GM12878 (cell line): ENCODE measurements around the gene EXOSC1. TPM values are rescaled to one million over a fixed set of nuclear protein-coding genes. Genes with fewer than 3 reads are reported as not detected.

Experiments
- ATAC-seq: fragments of 200-7000 bp; cut with Tn5 transposase; 3 replicates; pipeline ENCODE4 v1.9.1; 2020; ENCODE audit warnings: mild to moderate bottlenecking, moderate library complexity
- BruUV-seq: library from RNA; stranded (reverse); fragments of 400-500 nt; replicated peaks from 2 replicates; lab custom pipeline; 2021; lab: Mats Ljungman, UMichigan
- CTCF ChIA-PET: fragments of 300-600 bp; sonication (Branson Sonifier 250); formaldehyde crosslinking; extraction: SDS; loops from one replicate; lab custom pipeline; 2021; ENCODE audit warnings: inconsistent platforms; lab: Yijun Ruan, JAX
- POLR2A ChIA-PET: fragments of 350-600 bp; formaldehyde crosslinking; extraction: SDS; loops from one replicate; lab custom pipeline; 2021; ENCODE audit warnings: inconsistent platforms; lab: Charles Lee
- RAD21 ChIA-PET: fragments of 300-600 bp; sonication (Branson Sonifier 250); formaldehyde crosslinking; loops from one replicate; lab custom pipeline; 2023; ENCODE audit warnings: antibody characterized with exemption; ENCODE audit not compliant: unreplicated experiment; lab: Charles Lee
- SMC1A ChIA-PET: fragments of 300-600 bp; sonication (Branson Sonifier 250); formaldehyde crosslinking; loops from one replicate; lab custom pipeline; 2023; ENCODE audit not compliant: unreplicated experiment, uncharacterized antibody; lab: Charles Lee
- DNase-seq: peaks from one replicate; pipeline ENCODE4 v3.0.0-alpha.2; 2011; ENCODE audit warnings: low read depth, low spot score
- FAIRE-seq: peaks from 3 replicates; lab custom pipeline; 2011; peaks lifted over from hg19 to GRCh38; lab: Jason Lieb, UNC
- H2AFZ ChIP-seq: 2 replicates; pipeline ENCODE4 v1.6.0; 2011; ENCODE audit warnings: low read depth, low read length, control low read depth; ENCODE audit not compliant: control insufficient read depth
- H3K27ac ChIP-seq: 2 replicates; pipeline ENCODE4 v1.5.1; 2011; ENCODE audit warnings: control low read depth; ENCODE audit not compliant: control insufficient read depth, insufficient read depth
- H3K27me3 ChIP-seq, 2 experiments: replicated peaks in 1 of 2; 2 replicates each; pipeline versions ENCODE4 v1.6.0 to v1.6.1; 2011; ENCODE audit warnings: low read length in 1 of 2; ENCODE audit not compliant: control insufficient read depth in 2 of 2, insufficient read depth in 2 of 2
- H3K36me3 ChIP-seq, 2 experiments: 2 replicates each; pipeline ENCODE4 v1.5.1; 2011; ENCODE audit warnings: low read length in 1 of 2; ENCODE audit not compliant: control insufficient read depth in 2 of 2, insufficient read depth in 2 of 2
- H3K4me1 ChIP-seq: 2 replicates; pipeline ENCODE4 v1.6.1; 2011; ENCODE audit warnings: mild to moderate bottlenecking, low read length, moderate library complexity, mixed read lengths; ENCODE audit not compliant: control insufficient read depth, insufficient read depth
- H3K4me2 ChIP-seq: 2 replicates; pipeline ENCODE4 v1.6.0; 2011; ENCODE audit warnings: control low read depth; ENCODE audit not compliant: control insufficient read depth, insufficient read depth
- H3K4me3 ChIP-seq: fragments of 200-600 bp; sonication (generic); 2 replicates; pipeline ENCODE4 v1.5.1; 2016
- H3K79me2 ChIP-seq: 2 replicates; pipeline ENCODE4 v1.6.0; 2011; ENCODE audit warnings: low read length; ENCODE audit not compliant: control insufficient read depth, insufficient read depth
- H3K9ac ChIP-seq: 2 replicates; pipeline ENCODE4 v1.8.0; 2011; ENCODE audit warnings: low read length, control low read depth, mixed read lengths; ENCODE audit not compliant: control insufficient read depth, insufficient read depth
- H3K9me3 ChIP-seq: replicated peaks from 3 replicates; pipeline ENCODE4 v1.5.1; 2011; ENCODE audit warnings: mild to moderate bottlenecking, low read length; ENCODE audit not compliant: control insufficient read depth, insufficient read depth
- H4K20me1 ChIP-seq: 2 replicates; pipeline ENCODE4 v1.6.0; 2011; ENCODE audit not compliant: control insufficient read depth, insufficient read depth
- ATF3 ChIP-seq: IDR thresholded peaks from 2 replicates; pipeline ENCODE4 v1.6.1; 2011; ENCODE audit warnings: low read depth, mild to moderate bottlenecking, low read length, moderate library complexity, borderline replicate concordance; ENCODE audit errors: extremely low read depth
- BCLAF1 ChIP-seq: fragments of 450-650 bp; IDR thresholded peaks from 2 replicates; pipeline ENCODE4 v1.6.1; 2017; ENCODE audit warnings: antibody characterized with exemption, mild to moderate bottlenecking, moderate library complexity
- ETV6 ChIP-seq, 2 experiments: fragments of 450-650 bp in 1 of 2; IDR thresholded peaks in 1 of 2; conservative IDR thresholded peaks in 1 of 2; 2 replicates each; pipeline ENCODE4 v1.6.1; 2014; ENCODE audit warnings: antibody characterized with exemption in 1 of 2, borderline replicate concordance in 1 of 2, low read depth in 1 of 2, mild to moderate bottlenecking in 1 of 2, moderate library complexity in 1 of 2
- IKZF1 ChIP-seq: fragments of 450-650 bp; conservative IDR thresholded peaks from 2 replicates; pipeline ENCODE4 v1.6.1; 2017; ENCODE audit warnings: antibody characterized with exemption, mild to moderate bottlenecking
- IKZF2 ChIP-seq, 2 experiments: fragments of 450-650 bp; IDR thresholded peaks; 2 replicates each; pipeline ENCODE4 v1.6.1; 2017; ENCODE audit warnings: mild to moderate bottlenecking in 2 of 2, moderate library complexity in 2 of 2
- NBN ChIP-seq: fragments of 450-650 bp; IDR thresholded peaks from 2 replicates; pipeline ENCODE4 v1.6.1; 2016
- NR2C2 ChIP-seq: IDR thresholded peaks from 2 replicates; pipeline ENCODE4 v1.6.1; 2011; ENCODE audit warnings: borderline replicate concordance, low read depth; ENCODE audit not compliant: control insufficient read depth, insufficient read length
- NR2F1 ChIP-seq: fragments of 450-650 bp; conservative IDR thresholded peaks from 2 replicates; pipeline ENCODE4 v1.6.1; 2017; ENCODE audit warnings: mild to moderate bottlenecking
- REST ChIP-seq: IDR thresholded peaks from 2 replicates; pipeline ENCODE4 v1.6.1; 2012; ENCODE audit warnings: mild to moderate bottlenecking, low read depth, low read length
- SMARCA5 ChIP-seq: fragments of 450-650 bp; IDR thresholded peaks from 2 replicates; pipeline ENCODE4 v1.6.1; 2017; ENCODE audit warnings: mild to moderate bottlenecking
- USF1 ChIP-seq: IDR thresholded peaks from 2 replicates; pipeline ENCODE4 v1.6.1; 2011; ENCODE audit warnings: borderline replicate concordance, low read depth, mild to moderate bottlenecking, moderate library complexity, mixed read lengths, low read length; ENCODE audit not compliant: insufficient read depth; ENCODE audit errors: extremely low read length
- WRNIP1 ChIP-seq: IDR thresholded peaks from 2 replicates; pipeline ENCODE4 v1.6.1; 2011; ENCODE audit warnings: low read depth, low read length, improper control_type of control experiment, borderline replicate concordance
- YY1 ChIP-seq: IDR thresholded peaks from 2 replicates; pipeline ENCODE4 v1.6.1; 2011; ENCODE audit warnings: low read depth, mild to moderate bottlenecking, low read length
- WGBS: methylation state at CpG from one replicate; pipeline ENCODE4 v1.1.6; 2016; ENCODE audit warnings: low lambda C conversion rate; ENCODE audit not compliant: insufficient replicate concordance, insufficient coverage; ENCODE audit errors: missing lambda C conversion rate; 5-methylcytosine and 5-hydroxymethylcytosine counted together
- in situ Hi-C: fragments of 300-500 bp; cut with MboI; formaldehyde crosslinking; loops from 9 replicates; pipeline ENCODE4 v1.14.3; 2018; ENCODE audit warnings: mixed read lengths
- intact Hi-C: fragments of 100-400 bp; cut with micrococcal nuclease; formaldehyde crosslinking; loops from one replicate; pipeline ENCODE4 v1.14.2; 2022; ENCODE audit not compliant: unreplicated experiment
- polyA plus RNA-seq, 11 experiments: library from polyadenylated mRNA; depleted of rRNA in 4 of 11; unstranded in 6 of 11; stranded (reverse) in 5 of 11; fragments of >200 nt; fragmentation: Nextera tagmentation in 4 of 11; fragmentation: Illumina TruSeq in 1 of 11; extraction: Ambion mirVana in 4 of 11; extraction: Trizol in 1 of 11; gene quantifications; 1 replicate in 1 of 11; 2 replicates in 10 of 11; pipeline versions ENCODE4 v1.2.1 to v1.2.3, GENCODE V29; 2011 to 2016; ENCODE audit warnings: inconsistent platforms in 2 of 11, missing spikeins in 2 of 11, low read depth in 1 of 11
- total RNA-seq, 4 experiments: library from RNA; depleted of rRNA in 3 of 4; stranded (reverse); fragments of >200 nt in 3 of 4; fragmentation: Illumina TruSeq in 1 of 4; extraction: Trizol in 1 of 4; gene quantifications; 2 replicates each; pipeline versions ENCODE4 v1.2.1 to v1.2.3, GENCODE V29; 2013 to 2021

Gene EXOSC1
- total and polyA plus RNA-seq, 10 of the 15 experiments (the other 5 are each of a cell fraction or from before 2014, with no cell fraction given) = 43.4 to 121 (median 75.1) TPM

GRCh38 chr10:97494151-97494550 lies 48.3 kb upstream of the EXOSC1 start:
- RAD21 ChIA-PET = no interaction called here
- DNase-seq (no peak), ATAC-seq (no peak), FAIRE-seq (no peak)
- POLR2A ChIA-PET = no interaction called here
- Histone ChIP-seq H3K4me2 (peak overlapping the region; percentile 15; the same call in 1 of the 2 replicates), H3K4me1 (peaks cover 5% of the 10 kb centered on the region), H3K27ac (no peak overlapping the region), H4K20me1 (no peaks in the 10 kb centered on the region), H3K9me3 (no peaks in the 10 kb centered on the region), H3K9ac (no peak overlapping the region), H3K79me2 (peaks cover 79% of the 10 kb centered on the region), H3K27me3 (no peaks in the 10 kb centered on the region; a peak in 1 of 4 replicates), H3K36me3 (peaks cover 2 to 3% of the 10 kb centered on the region in 2 experiments; a peak in 2 of 4 replicates), H2AFZ (no peak overlapping the region), H3K4me3 (no peak overlapping the region)
- SMC1A ChIA-PET = interaction anchor here (1.1 to 1.8 kb wide), 5 partner anchors 9 to 33 kb away, joined by 3 to 7 read pairs (median 3); no protein-coding TSS in a partner anchor
- CTCF ChIA-PET = interaction anchor here (0.6 to 1.3 kb wide), 4 partner anchors 28 to 60 kb away, joined by 3 to 5 read pairs (median 3); no protein-coding TSS in a partner anchor
- in situ Hi-C loops (no loop called here), intact Hi-C loops (no loop called here)
- BruUV-seq = no TSS peak
- WGBS = 21% methylated on average over 2 of the region's 2 CpGs
- TF ChIP-seq WRNIP1 = no peak
- no peak for TF ChIP-seq ATF3
- TF ChIP-seq REST = no peak
- TF ChIP-seq YY1 = no peak
- TF ChIP-seq ETV6 (conservative IDR thresholded peaks at IDR 0.05 in 1 of 2, IDR thresholded peaks at IDR 0.05 in 1 of 2; ENCODE audit: borderline replicate concordance in 1 of 2, low read depth in 1 of 2) = no peak
- no peak for TF ChIP-seq SMARCA5
- TF ChIP-seq IKZF2 (IDR thresholded peaks at IDR 0.05) = no peak
- TF ChIP-seq USF1 = no peak
- TF ChIP-seq NR2F1 = no peak
- TF ChIP-seq IKZF1 = no peak
- no peak for TF ChIP-seq NR2C2
- TF ChIP-seq NBN = no peak
- no peak for TF ChIP-seq BCLAF1
